Endothelial cell of umbilical vein (primary cell): Measurements from ENCODE around the gene KDM4C. TPM values are rescaled to one million over a fixed set of nuclear protein-coding genes. Genes with fewer than 3 reads are reported as not detected.

Experiments used
- BruUV-seq: library from RNA; stranded (reverse); fragments of 400-500 nt; replicated peaks from 2 replicates; lab custom pipeline; 2021; lab: Mats Ljungman, UMichigan
- CTCF ChIA-PET: fragments of 300-600, 350-600 bp; sonication (Branson Sonifier 250); formaldehyde crosslinking; loops from one replicate; lab custom pipeline; 2021; ENCODE audit warnings: antibody characterized with exemption, inconsistent platforms; lab: Charles Lee
- POLR2A ChIA-PET: fragments of 300-600, 350-600 bp; sonication (Branson Sonifier 250); formaldehyde crosslinking; loops from one replicate; lab custom pipeline; 2021; ENCODE audit warnings: antibody characterized with exemption, inconsistent platforms; lab: Charles Lee
- DNase-seq: peaks from one replicate; pipeline ENCODE4 v3.0.0-alpha.2; 2011; ENCODE audit warnings: low read depth, low spot score
- FAIRE-seq: peaks from 2 replicates; lab custom pipeline; 2011; peaks lifted over from hg19 to GRCh38; lab: Jason Lieb, UNC
- H2AFZ ChIP-seq: 2 replicates; pipeline ENCODE4 v1.6.0; 2012; ENCODE audit warnings: low read depth, low read length, control low read depth, inconsistent platforms
- H3K27ac ChIP-seq: 2 replicates; pipeline ENCODE4 v1.5.1; 2011; ENCODE audit warnings: low read depth, mild to moderate bottlenecking, control low read depth, low read length, moderate library complexity; ENCODE audit not compliant: insufficient read depth
- H3K27me3 ChIP-seq, 2 experiments: 2 replicates each; pipeline versions ENCODE4 v1.6.0 to v1.6.1; 2011; ENCODE audit warnings: low read length in 2 of 2, mixed read lengths in 1 of 2; ENCODE audit not compliant: control insufficient read depth in 2 of 2, insufficient read depth in 2 of 2
- H3K36me3 ChIP-seq, 2 experiments: 2 replicates in 1 of 2; 3 replicates in 1 of 2; pipeline ENCODE4 v1.5.1; 2011; ENCODE audit warnings: low read length in 2 of 2, mild to moderate bottlenecking in 1 of 2, moderate library complexity in 1 of 2; ENCODE audit not compliant: control insufficient read depth in 2 of 2, insufficient read depth in 2 of 2; ENCODE audit errors: extremely low read depth in 1 of 2
- H3K4me1 ChIP-seq: 3 replicates; pipeline ENCODE4 v1.5.1; 2011; ENCODE audit warnings: mild to moderate bottlenecking, low read length; ENCODE audit not compliant: control insufficient read depth, insufficient read depth; ENCODE audit errors: extremely low read depth
- H3K4me2 ChIP-seq: 2 replicates; pipeline ENCODE4 v1.6.1; 2011; ENCODE audit warnings: low read length, control low read depth, mixed read lengths; ENCODE audit not compliant: insufficient read depth
- H3K4me3 ChIP-seq, 3 experiments: fragments of 200-600 bp in 1 of 3; sonication (generic), shearing (Covaris generic) in 1 of 3; replicated peaks in 1 of 3; 2 replicates each; pipeline ENCODE4 v1.5.1; 2011 to 2016; ENCODE audit warnings: control low read depth in 3 of 3, low read length in 3 of 3, mild to moderate bottlenecking in 2 of 3, inconsistent platforms in 1 of 3, low read depth in 1 of 3, moderate library complexity in 1 of 3; ENCODE audit not compliant: insufficient read depth in 1 of 3
- H3K79me2 ChIP-seq: 2 replicates; pipeline ENCODE4 v1.6.0; 2012; ENCODE audit warnings: low read length, inconsistent platforms; ENCODE audit not compliant: control insufficient read depth, insufficient read depth
- H3K9ac ChIP-seq: replicated peaks from 2 replicates; pipeline ENCODE3; 2011; ENCODE audit warnings: low read length, control low read depth; ENCODE audit not compliant: insufficient read depth; ENCODE audit errors: extremely low read depth
- H3K9me1 ChIP-seq: replicated peaks from 3 replicates; pipeline ENCODE4 v1.6.0; 2011; ENCODE audit warnings: mild to moderate bottlenecking, low read length; ENCODE audit not compliant: control insufficient read depth, insufficient read depth; ENCODE audit errors: extremely low read depth
- H3K9me3 ChIP-seq: replicated peaks from 2 replicates; pipeline ENCODE4 v1.5.1; 2012; ENCODE audit warnings: low read length, inconsistent platforms; ENCODE audit not compliant: control insufficient read depth, insufficient read depth
- H4K20me1 ChIP-seq: replicated peaks from 2 replicates; pipeline ENCODE3; 2011; ENCODE audit warnings: mild to moderate bottlenecking, low read length; ENCODE audit not compliant: control insufficient read depth, insufficient read depth; ENCODE audit errors: extremely low read depth
- CTCF ChIP-seq, 2 donors: IDR thresholded peaks; 1 replicate in 1 of 2; 2 replicates in 1 of 2; pipeline ENCODE4 v1.5.1; 2011; ENCODE audit warnings: low read length in 2 of 2, mild to moderate bottlenecking in 2 of 2, moderate library complexity in 2 of 2, control low read depth in 1 of 2, inconsistent platforms in 1 of 2, low read depth in 1 of 2; ENCODE audit not compliant: insufficient read depth in 1 of 2; ENCODE audit errors: extremely low read depth in 1 of 2
- EZH2 ChIP-seq: IDR thresholded peaks from 2 replicates; pipeline ENCODE4 v1.6.1; 2012; ENCODE audit warnings: borderline replicate concordance, low read depth, mild to moderate bottlenecking, moderate library complexity, low read length, inconsistent platforms; ENCODE audit not compliant: severe bottlenecking
- FOS ChIP-seq: IDR thresholded peaks from 2 replicates; pipeline ENCODE4 v1.6.1; 2011; ENCODE audit warnings: mild to moderate bottlenecking, low read length, moderate library complexity, borderline replicate concordance; ENCODE audit not compliant: insufficient read depth
- GATA2 ChIP-seq: IDR thresholded peaks from 2 replicates; pipeline ENCODE4 v1.7.0; 2011; ENCODE audit warnings: low read depth, mild to moderate bottlenecking, moderate library complexity, mixed read lengths, low read length; ENCODE audit not compliant: insufficient read length, insufficient read depth
- JUN ChIP-seq: IDR thresholded peaks from 2 replicates; pipeline ENCODE4 v1.6.1; 2011; ENCODE audit warnings: borderline replicate concordance, low read depth; ENCODE audit not compliant: insufficient read length, insufficient read depth
- MAX ChIP-seq: IDR thresholded peaks from 2 replicates; pipeline ENCODE4 v1.6.1; 2011; ENCODE audit not compliant: insufficient read depth, insufficient read length
- MYC ChIP-seq: IDR thresholded peaks from one replicate; pipeline ENCODE4 v1.6.1; 2011; ENCODE audit warnings: mild to moderate bottlenecking, low read depth, low read length
- POLR2A ChIP-seq: IDR thresholded peaks from 2 replicates; pipeline ENCODE4 v1.6.1; 2012; ENCODE audit warnings: low read depth, mild to moderate bottlenecking, control low read depth, low read length
- POLR2AphosphoS5 ChIP-seq: IDR thresholded peaks from 2 replicates; pipeline ENCODE4 v1.6.1; 2012; ENCODE audit warnings: low read depth, mild to moderate bottlenecking, control low read depth, low read length, moderate library complexity; ENCODE audit not compliant: insufficient read depth
- dilution Hi-C: fragments of 300-500 bp; cut with MboI; formaldehyde crosslinking; loops from one replicate; pipeline ENCODE4 v1.15.0; 2019; ENCODE audit warnings: low sequenced_read_pairs; ENCODE audit not compliant: extremely low pct_ligation_motif_present
- intact Hi-C: fragments of 100-400 bp; cut with micrococcal nuclease; formaldehyde crosslinking; loops from one replicate; pipeline ENCODE4 v1.10.0; 2022
- polyA plus RNA-seq, 4 experiments: library from polyadenylated mRNA; depleted of rRNA in 3 of 4; stranded (reverse) in 3 of 4; unstranded in 1 of 4; fragments of >200 nt; gene quantifications; 2 replicates each; pipeline versions ENCODE4 v1.2.1 to v1.2.3, GENCODE V29; 2011 to 2012; ENCODE audit warnings: missing spikeins in 1 of 4
- total RNA-seq: library from RNA; stranded (reverse); gene quantifications from 2 replicates; pipeline ENCODE4 v1.2.3, GENCODE V29; 2021

The KDM4C gene
- total and polyA plus RNA-seq, 2 donors (not counting 3 experiments of a cell fraction or from before 2014, with no cell fraction given): 5.4 to 15.0 TPM

GRCh38 chr9:6987381-6987780 is 229.6 kb downstream of the KDM4C start:
- no peaks in the 10 kb centered on the region for H3K9me1 ChIP-seq
- H3K27me3 ChIP-seq: no peaks in the 10 kb centered on the region
- peaks cover 0 to 2% of the 10 kb centered on the region in 2 experiments for H3K36me3 ChIP-seq
- ChIA-PET POLR2A (no interaction called here), CTCF (no interaction called here)
- dilution Hi-C loops: no loop called here
- no peak overlapping the region for H2AFZ ChIP-seq
- no TSS peak for BruUV-seq
- no peak overlapping the region for H3K4me3 ChIP-seq
- no peak overlapping the region for H3K4me2 ChIP-seq
- intact Hi-C loops: loop anchor here (5.0 kb wide), 1 partner anchor 280 kb away; no protein-coding TSS in a partner anchor
- no peak for FAIRE-seq
- H3K9me3 ChIP-seq: no peaks in the 10 kb centered on the region
- H3K9ac ChIP-seq: no peak overlapping the region
- H4K20me1 ChIP-seq: no peaks in the 10 kb centered on the region
- no peaks in the 10 kb centered on the region for H3K4me1 ChIP-seq
- no peak for DNase-seq
- TF ChIP-seq CTCF (IDR thresholded peaks at IDR 0.05; ENCODE audit: extremely low read depth in 1 of 2, insufficient read depth in 1 of 2, low read depth in 1 of 2, low read length in 2 of 2) (no peak), GATA2 (no peak), POLR2A (no peak), MAX (no peak), FOS (no peak), JUN (no peak), MYC (no peak), POLR2AphosphoS5 (no peak), EZH2 (no peak)
- H3K27ac ChIP-seq: no peak overlapping the region
- H3K79me2 ChIP-seq: no peaks in the 10 kb centered on the region
